GM18907 (cell line): ENCODE results near the gene CCDC28B.
A peak's percentile ranks its signal among the peaks of the same experiment; 100 is the strongest.
"Not testable (repeated sequence)": the region's sequence is repeated elsewhere in the genome, so short reads cannot be mapped to it uniquely, and the experiment has no call there.

Experiments used
- ATAC-seq: cut with Tn5 transposase; IDR thresholded peaks from one replicate; pipeline ENCODE4 v1.9.1; 2021; ENCODE audit warnings: mild to moderate bottlenecking, moderate library complexity; ENCODE audit not compliant: unreplicated experiment

CCDC28B gene

DNA sequence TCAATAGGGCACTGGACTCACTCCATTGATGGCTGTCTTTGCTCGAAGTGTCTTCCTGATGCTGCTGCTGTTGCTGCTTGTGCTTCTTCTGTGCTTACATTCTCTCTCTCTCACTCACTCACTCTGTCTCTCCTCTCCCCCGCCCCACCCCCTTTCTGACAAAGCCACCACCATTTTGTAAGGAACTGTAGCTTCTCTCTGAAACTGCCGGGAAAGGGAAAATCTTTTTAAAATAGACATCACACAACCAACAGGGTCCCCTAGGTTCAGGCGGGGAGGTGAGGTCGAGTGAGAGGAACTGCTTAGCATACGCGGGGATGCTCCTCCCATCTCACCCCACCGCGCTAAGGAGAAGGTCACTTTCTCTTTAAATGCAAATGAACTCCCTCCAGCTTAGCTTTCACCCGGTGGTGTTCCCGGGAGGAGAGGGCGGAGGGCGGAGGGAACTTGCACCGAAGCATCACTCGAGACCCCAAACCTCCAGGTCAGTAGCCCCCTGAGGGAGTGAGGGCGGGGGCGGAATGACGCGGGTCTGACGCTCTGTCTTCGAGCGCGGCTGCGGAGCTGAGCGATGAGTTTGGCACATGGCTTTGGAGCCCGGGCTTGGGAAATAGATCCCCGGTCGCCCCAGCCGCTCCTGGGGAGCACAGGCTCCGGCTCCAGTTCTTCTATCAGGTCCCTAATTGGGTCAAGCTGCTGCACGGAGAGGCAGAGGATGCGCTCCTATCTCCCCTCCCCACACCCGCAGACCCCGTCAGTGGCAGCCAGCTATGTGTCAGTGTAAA, at the start of gene CCDC28B:
Gene CCDC28B (plus strand): TSS at position 370 of the 785 bp plus-strand sequence. CDS start 1,341 bp downstream, outside the sequence.
- ATAC-seq, result no peak

DNA sequence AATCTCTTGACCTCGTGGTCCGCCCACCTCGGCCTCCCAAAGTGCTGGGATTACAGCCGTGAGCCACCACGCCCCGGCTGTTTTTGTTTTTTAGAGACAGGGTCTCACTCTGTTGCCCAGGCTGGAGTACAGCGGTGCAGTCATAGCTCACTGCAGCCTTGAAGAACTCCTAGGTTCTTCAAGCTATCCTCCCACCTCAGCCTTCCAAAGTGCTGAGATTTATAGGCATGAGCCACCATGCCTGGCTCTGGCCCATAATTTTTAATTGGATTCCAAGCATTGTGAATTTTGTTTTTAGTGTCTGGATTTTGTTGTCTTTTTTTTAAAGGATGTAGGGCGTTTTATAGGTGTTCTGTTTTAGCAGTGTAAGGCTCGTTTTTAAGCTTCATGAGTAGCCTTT, 49.5 kb upstream of the CCDC28B start:
- ATAC-seq, result no peak

DNA sequence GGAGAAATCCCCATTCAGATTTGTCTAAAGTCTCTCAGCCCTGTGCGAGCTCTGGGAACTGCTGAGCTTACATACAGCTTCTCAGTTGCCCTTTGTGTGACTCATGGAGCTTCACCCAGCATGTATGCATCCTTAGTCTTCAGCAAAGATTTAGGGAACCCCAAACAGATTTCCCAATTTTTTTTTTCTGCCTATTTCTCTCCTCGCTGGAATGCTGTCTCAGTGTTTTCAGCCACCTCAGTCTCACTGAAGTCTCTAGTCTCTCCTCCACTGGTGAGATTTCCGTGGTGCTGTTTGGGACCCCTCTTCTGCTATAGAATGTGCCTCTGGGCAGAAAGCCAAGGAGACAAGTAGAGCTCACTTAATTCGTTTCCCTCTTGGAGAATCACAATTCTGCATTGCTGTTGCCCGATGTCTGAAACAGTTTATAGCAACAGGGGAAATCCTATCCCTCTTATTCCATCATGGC, 49.0 kb upstream of the CCDC28B start:
- ATAC-seq, result no peak

DNA sequence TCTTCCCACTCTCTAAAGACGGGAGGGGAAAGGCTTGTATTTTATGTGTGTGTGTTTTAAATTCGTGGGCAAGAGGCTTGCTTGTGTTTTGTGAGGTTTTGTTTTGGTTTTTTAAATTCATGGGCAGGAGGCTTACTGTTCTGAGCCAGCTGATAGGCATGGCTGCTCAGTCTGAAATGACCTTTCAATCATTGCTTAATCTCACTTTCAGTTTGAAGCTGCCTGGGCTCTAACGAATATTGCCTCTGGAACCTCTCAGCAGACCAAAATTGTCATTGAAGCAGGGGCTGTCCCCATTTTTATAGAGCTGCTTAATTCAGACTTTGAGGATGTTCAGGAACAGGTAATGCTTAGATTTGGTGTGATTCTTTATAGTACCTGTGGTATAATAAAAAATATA, 41.2 kb upstream of the CCDC28B start:
- ATAC-seq, result no peak

DNA sequence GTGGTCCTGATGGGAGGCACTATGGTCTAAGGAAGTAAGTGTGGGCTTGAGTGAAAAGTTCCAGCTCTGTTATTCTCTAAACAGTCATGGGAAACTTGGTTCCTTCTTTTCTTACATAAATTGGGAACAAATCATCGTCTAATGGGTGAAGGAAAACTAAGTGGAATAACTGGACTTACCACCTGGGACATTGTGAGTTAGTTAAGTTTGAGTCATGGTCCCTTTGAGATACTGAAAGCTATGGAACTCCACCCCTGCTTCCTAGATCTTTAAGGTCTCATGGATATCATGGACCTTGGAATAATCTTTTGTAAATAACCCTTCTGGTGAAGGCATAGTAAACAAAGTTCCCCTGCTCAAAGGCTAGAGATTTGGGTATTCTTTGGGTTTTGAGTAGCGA, 37.0 kb upstream of the CCDC28B start:
- ATAC-seq, result no peak

DNA sequence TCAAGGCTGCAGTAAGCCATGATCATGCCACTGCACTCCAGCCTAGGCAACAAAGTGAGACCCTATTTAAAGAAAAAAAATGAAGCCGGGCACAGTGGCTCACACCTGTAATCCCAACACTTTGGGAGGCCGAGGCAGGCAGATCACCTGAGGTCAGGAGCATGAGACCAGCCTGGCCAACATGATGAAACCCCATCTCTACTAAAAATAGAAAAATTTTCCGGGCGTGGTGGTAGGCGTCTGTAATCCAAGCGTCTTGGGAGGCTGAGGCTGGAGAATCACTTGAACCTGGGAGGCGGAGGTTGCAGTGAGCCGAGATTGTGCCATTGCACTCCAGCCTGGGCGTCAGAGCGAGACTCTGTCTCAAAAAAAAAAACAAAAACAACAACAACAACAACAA, 34.8 kb upstream of the CCDC28B start:
- ATAC-seq, result not testable (repeated sequence)

DNA sequence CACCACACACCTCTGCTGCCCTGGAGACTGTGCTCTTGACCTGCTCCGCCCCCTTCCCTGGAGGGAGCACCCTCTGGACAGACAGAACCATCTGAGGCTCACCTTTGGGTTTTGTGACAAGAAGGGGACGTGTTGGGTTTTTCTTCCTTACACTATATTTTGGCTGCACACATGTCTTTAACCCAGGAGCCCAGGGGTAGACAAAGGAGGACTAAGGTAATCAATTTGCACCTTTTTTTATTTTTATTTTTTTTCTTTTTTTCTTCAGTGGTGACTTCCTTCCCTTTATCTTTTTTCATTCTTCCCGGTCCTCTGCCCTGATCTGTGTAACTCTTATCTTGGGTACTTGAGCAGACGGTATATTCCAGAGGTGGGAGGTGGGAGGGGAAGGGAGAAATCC, 29.4 kb upstream of the CCDC28B start:
- ATAC-seq, result no peak

DNA sequence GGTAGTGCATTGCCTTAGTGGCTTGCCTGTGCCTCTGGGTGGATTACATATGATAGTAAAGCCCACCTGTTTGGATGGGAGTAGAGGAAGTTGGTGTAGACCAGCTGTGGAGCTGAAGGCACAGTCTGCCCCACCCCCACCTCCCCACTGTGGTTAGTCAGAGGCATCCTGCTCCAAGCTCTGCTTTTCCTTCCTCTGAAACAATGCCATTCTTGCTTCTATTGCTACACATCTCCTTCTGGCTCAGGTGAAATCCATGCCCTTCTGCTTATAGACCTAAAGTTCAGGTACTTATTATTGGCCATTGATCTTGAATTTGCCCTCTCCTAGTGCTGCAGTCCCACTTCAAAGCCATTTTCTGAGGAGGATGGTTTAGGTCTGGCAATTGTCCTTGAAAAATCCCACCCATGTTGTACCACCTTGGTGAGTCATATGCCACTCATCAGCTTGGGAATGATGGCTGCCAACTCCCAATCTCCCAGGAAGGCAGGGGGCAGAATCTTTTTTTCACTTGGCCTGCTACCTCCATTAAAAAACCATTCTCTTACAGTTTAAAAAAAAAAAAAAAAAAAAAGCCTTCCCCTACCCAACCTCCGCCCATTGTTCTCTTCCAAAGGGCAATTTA, 27.7 kb upstream of the CCDC28B start:
- ATAC-seq, result no peak

DNA sequence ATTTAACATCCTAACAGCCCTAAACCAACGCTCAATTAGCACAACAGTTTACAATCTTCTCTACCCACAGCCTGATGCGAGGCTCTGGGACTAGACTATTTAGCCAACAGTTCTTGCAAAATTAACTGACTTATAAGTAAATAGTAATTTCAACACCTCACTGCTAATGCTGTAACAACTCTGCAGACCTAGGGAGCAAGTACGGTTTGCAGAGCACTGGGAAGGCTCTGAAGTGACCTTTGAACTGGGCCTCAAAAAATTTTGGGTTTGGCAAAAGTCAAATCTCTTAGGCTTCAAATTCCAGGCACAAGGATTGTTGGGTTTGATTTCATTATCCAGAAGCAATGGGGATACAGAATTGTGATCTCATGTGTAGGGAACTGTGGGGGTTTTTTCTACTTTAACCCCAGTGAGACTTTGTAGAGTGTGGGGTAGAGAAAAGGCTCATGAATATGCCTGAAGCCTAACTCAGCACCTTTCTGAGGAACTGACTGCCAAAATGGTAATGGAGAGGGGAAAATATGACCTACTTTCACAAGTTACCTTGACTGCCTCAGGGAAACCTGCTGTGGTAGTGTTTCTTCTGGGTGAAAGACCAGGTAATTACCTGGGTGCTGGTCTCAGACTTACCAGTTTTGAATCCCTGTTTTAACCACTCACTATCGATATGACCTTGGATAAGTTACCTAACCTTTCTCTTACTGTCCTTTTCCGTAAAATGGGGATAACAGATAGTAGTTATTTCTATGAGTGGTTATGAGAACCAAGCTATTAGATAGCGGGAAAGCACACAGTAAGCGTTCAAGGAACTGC, 21.8 kb upstream of the CCDC28B start:
- ATAC-seq, result no peak

DNA sequence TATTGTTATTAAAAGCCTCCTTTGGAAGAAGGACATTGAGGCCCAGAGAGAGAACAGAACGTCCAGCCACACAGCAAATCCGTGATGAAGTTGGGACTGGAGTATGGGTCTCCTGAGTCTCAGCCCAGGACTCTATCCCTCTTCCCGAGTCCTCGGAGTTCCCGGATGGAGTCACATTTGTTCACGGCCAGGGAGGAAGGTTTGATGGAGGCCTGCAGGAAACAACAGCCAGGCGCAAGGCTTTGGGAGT, 21.3 kb upstream of the CCDC28B start:
- no peak for ATAC-seq

DNA sequence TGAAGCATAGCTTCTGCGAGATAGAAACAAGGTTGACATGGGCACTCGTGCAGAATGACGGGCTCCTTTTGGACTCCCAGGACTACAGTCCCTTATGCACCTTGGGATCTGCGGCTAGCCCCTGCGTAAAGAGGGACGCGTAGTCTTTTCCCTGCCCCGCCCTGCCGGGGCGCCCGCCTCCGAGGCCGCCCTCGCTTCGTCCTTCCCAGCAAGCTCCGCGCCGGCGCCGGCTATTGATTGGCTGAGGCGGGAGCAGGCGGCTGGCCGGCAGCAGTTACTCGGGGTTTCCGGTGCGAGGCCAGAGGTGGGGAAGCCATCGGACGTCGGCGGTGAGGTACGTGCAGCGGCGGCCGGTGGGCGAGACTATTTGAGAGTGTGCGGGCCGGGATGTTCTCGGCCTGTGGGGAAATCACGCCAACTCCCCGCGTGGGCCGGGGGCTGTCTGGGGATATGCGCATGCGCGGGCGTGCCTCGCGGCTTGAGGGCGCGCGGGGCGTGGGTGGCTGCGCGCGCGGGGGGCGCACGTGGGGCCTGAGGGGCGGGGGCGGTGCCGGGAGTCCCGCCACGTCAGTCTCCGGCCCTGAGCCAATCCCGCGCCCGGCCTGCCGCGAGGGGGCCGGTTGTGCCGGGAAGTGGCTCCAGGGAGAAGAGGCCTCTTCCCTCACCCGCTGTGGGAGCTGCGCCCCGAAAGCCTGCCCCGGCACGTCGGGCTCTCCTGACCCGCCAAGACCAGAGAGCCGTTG, 20.8 kb upstream of the CCDC28B start, which contains the start of gene TXLNA:
Gene TXLNA (plus strand): TSS at position 233 of the 743 bp plus-strand sequence. CDS start 671 bp downstream, outside the sequence.
- peak; percentile 82 for ATAC-seq

DNA sequence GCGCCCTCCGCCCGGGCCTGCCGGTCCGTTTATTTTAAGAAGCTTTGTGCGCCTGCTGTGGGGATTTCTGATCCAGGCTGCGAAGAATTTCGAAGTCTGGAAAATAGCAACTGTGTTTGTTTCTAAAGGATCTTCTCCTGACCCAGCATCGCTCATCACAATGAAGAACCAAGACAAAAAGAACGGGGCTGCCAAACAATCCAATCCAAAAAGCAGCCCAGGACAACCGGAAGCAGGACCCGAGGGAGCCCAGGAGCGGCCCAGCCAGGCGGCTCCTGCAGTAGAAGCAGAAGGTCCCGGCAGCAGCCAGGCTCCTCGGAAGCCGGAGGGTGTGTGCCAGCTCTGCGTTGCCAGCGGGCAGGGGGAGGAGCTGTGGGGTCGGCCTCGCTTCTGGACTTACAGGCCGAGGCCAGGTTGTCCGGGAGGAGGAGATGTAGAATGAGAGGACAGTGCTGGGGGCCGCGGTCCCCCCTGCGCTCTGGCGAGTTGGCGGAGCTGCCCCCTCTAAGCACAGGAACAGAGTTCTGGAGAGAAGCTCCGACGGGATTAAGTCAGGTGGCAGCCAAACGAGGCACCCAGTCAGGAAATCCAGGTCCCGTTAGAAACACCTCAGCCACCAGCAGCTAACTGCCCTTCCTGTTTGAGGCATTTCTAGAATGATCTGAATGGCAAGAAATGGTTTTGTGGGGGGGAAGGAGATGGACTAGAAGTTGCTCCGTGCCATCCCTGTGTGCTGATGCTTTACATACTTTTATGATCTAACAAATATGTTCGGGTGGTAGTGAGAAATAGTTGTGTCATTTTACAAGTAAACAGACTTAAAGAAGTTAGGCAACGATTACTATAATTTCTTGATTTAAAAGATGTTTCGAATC, 20.0 kb upstream of the CCDC28B start:
- peak; percentile 35 for ATAC-seq

DNA sequence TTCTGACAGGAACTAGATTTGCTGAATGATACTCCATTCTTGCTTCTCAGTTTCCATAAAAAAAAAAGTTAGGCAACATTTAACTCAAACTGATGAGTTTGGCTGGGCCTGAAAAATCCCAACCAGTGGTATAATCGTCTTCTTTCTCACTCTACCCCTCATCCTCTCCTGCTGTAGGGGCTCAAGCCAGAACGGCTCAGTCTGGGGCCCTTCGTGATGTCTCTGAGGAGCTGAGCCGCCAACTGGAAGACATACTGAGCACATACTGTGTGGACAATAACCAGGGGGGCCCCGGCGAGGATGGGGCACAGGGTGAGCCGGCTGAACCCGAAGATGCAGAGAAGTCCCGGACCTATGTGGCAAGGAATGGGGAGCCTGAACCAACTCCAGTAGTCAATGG, 19.3 kb upstream of the CCDC28B start:
- no peak for ATAC-seq

DNA sequence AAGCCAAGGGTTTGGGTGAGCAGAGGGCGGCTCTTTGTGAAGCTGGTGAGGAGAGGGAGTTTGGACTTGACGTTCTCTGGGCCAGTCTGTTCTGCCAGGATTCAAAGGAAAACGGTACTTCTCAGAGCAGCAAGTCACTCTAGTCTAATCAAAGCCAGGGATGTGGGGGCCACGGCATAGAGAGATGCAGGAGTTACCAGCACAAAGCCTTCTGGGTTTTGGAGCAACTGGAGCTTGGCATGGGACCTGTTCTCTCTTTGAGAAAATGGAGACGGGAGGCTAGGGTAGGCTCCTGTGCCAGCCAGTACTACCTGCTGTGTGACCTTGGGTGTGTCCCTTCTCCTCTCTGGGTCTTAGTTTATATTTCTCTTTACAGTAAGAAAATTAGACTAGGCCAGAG, 18.8 kb upstream of the CCDC28B start:
- ATAC-seq, result no peak

DNA sequence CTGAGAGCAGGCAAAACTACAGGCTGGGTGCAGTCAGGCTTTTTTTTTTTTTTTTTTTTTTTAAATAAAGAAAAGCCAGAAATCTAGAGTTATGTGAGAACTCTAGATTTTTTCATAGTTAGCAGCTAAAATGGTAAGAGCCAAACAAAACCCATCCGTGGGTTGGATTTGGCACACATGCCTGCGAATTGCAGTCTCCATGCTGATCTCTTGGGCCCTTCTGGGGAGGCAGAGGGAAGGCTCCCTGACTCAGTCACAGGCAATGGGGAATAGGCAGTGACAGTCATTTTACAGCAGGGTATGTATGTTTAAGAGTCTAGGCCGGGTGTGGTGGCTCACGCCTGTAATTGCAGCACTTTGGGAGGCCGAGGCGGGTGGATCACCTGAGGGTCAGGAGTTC, 18.3 kb upstream of the CCDC28B start:
- ATAC-seq, result no peak

DNA sequence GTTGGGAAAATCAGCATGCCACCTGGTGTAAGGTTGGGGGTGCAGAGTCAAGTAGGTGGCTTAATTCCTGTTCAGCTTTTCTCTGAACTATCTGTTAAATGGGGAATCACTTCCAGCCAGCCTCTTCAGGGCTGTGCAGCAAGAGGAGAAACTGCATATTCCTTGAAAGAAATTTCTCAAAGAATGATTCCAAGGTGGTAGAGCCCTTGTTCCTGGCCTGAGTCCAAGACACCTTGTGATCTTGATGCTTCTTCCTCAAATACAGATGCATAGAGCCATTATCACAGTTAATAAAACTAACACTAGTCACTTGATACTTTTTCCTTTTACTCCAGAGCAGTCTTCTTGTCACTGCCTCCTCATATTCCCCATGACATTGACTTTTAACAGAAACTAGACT, 15.7 kb upstream of the CCDC28B start:
- no peak for ATAC-seq

DNA sequence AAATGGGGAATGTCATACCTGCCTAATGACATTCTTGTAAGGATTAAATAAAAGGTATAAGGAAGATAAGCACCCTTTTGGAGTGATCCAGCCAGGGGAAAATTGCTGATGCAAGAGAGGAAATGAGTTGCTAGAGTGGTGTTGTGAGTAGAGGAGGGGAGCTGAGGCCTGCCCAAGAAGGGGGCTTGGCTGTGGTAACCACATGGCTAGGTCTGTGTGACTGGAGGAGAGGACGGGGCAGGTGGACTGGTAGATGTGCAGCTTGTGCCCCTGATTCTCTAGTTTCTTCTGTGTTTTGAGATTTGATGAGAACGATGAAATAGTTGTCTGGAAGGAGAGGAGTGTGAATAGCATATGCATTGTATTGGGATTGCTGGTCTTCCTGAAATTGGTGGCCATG, 14.3 kb upstream of the CCDC28B start:
- no peak for ATAC-seq

DNA sequence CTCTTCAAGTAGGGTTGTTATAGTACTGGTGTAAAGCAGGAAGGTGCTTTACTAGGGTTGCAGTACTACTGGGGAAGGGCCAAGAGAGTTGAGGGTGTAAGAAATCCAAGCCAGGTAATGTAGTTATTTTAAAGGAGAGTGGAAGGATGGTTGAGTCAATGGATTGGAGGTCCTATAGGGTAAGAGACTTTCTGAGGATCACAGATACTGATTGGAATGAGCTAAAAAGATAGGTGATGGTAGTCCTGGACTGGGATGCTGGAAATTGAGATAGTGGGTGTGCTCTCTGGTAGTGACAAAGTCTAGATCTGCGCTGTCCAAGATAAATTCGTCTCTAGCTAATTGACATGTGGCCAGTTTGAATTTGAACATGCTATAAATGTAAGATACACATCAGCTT, 13.9 kb upstream of the CCDC28B start:
- no peak for ATAC-seq

DNA sequence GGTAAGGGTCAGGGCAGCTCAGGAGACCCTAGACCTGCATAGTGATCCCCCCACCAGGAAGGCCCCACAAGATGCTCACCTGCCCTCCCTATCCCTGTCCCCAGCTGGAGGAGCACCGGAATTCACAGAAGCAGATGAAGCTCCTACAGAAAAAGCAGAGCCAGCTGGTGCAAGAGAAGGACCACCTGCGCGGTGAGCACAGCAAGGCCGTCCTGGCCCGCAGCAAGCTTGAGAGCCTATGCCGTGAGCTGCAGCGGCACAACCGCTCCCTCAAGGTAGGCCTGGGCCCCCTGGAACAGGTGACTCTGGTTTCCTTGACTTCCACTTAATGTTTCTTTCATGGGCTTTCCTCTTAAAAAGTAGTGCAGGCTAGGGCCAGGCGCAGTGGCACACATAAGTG, 12.5 kb upstream of the CCDC28B start:
- no peak for ATAC-seq
